ENCODE data around the gene RPS25.
"Not testable (repeated sequence)": the region's sequence is repeated elsewhere in the genome, so short reads cannot be mapped to it uniquely, and the experiment has no call there.

Gene RPS25

GRCh38 chr11:119038884-119039283 lies 20.7 kb upstream of the RPS25 start:
- DNase-seq: no peak

- DNase-seq: no peak
These were observed 16.7 kb upstream of the RPS25 start for GRCh38 chr11:119034813-119035212.

GRCh38 chr11:119033421-119033820 lies 15.3 kb upstream of the RPS25 start:
- DNase-seq: peak; percentile 44

- DNase-seq: no peak
These were observed 13.8 kb upstream of the RPS25 start for GRCh38 chr11:119031912-119032280.

- DNase-seq: peak; percentile 96
These were observed 12.3 kb upstream of the RPS25 start, which contains the start of gene SLC37A4 for GRCh38 chr11:119030329-119031047. TSS of gene SLC37A4 (minus strand) at chr11:119030877.

- no peak for DNase-seq
These were observed 11.8 kb upstream of the RPS25 start for GRCh38 chr11:119030029-119030328.

- DNase-seq: no peak
These were observed 11.3 kb upstream of the RPS25 start for GRCh38 chr11:119029340-119030028.

GRCh38 chr11:119029069-119029339 lies 10.9 kb upstream of the RPS25 start:
- DNase-seq: no peak

GRCh38 chr11:119028346-119029068 lies 10.4 kb upstream of the RPS25 start:
- DNase-seq: no peak

GRCh38 chr11:119027561-119028345 lies 9.6 kb upstream of the RPS25 start:
- DNase-seq: no peak

GRCh38 chr11:119026970-119027369 lies 8.8 kb upstream of the RPS25 start:
- no peak for DNase-seq

GRCh38 chr11:119025978-119026766 lies 8.0 kb upstream of the RPS25 start:
- DNase-seq: no peak

- DNase-seq: no peak
These were observed 7.4 kb upstream of the RPS25 start for GRCh38 chr11:119025541-119025940.

- no peak for DNase-seq
These were observed 6.9 kb upstream of the RPS25 start for GRCh38 chr11:119025099-119025473.

GRCh38 chr11:119024430-119025098 lies 6.4 kb upstream of the RPS25 start:
- DNase-seq: no peak

- no peak for DNase-seq
These were observed 5.6 kb upstream of the RPS25 start for GRCh38 chr11:119023741-119024140.

GRCh38 chr11:119021631-119022030 lies 3.5 kb upstream of the RPS25 start:
- DNase-seq: no peak

- no peak for DNase-seq
These were observed 1.9 kb upstream of the RPS25 start for GRCh38 chr11:119019996-119020395.

GRCh38 chr11:119017377-119017776 lies 766 bp downstream of the RPS25 start:
- not testable (repeated sequence) for DNase-seq

GRCh38 chr11:119016216-119017009 lies 1.7 kb downstream of the RPS25 start:
- DNase-seq: no peak

- no peak for DNase-seq
These were observed 3.0 kb downstream of the RPS25 start for GRCh38 chr11:119015054-119015611.
